ENCODE measurements around the gene MPO.

GRCh38 chr17:58267347-58268324, 13.1 kb downstream of the MPO start:
- TF ChIP-seq POLR2AphosphoS5 (IDR thresholded peaks at IDR 0.05; ENCODE audit: low read depth, low read length) = no peak
- no peak for TF ChIP-seq CTCF (IDR thresholded peaks at IDR 0.05 in 2 of 3, conservative IDR thresholded peaks at IDR 0.05 in 1 of 3; ENCODE audit: borderline replicate concordance in 1 of 3, insufficient read depth in 1 of 3, low read depth in 2 of 3, low read length in 2 of 3)
